GM18511 (cell line): ENCODE data around the gene PTPRR.
"Not testable (repeated sequence)": the region's sequence is repeated elsewhere in the genome, so short reads cannot be mapped to it uniquely, and the experiment has no call there.

ENCODE experiments used
- ATAC-seq: cut with Tn5 transposase; IDR thresholded peaks from one replicate; pipeline ENCODE4 v1.9.1; 2021; ENCODE audit warnings: mild to moderate bottlenecking, moderate library complexity; ENCODE audit not compliant: unreplicated experiment

The PTPRR gene

DNA sequence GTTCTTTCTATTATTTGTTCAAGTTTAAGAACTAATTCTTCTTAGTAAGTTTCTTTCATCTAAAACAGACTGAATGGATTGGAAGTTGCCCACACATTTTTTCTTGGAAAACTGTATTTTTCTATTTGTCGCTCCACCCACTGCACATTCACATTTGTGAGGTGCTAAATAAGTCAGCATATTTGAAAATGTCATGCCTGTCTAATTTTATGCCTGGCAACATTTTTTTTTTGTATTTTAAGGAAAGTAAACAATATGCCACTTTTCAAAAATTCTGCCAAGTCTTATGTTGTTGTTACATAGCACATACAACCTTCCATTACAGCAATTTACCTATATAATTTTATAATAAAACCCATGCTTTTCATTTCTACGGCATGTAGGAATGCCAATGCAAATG is 170.6 kb downstream of the PTPRR start:
- ATAC-seq: no peak

DNA sequence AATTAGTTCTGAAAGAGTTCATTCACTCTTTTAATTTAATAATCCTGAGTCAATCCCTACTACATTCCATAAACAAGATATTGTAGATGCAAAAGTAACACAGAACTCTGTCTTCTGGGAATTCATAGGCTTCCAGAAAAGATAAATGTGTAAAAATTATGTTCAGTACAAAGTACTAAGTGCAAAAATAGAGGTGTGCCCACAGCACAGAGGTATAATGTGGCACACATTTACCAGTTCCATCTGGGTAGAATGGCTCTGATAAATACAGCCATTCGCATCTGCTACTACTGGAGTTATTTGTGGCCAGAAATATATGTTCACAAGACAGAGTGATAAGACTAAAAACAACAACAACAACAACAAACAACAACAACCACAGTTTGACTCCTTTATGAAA is 171.7 kb downstream of the PTPRR start:
- ATAC-seq: no peak

DNA sequence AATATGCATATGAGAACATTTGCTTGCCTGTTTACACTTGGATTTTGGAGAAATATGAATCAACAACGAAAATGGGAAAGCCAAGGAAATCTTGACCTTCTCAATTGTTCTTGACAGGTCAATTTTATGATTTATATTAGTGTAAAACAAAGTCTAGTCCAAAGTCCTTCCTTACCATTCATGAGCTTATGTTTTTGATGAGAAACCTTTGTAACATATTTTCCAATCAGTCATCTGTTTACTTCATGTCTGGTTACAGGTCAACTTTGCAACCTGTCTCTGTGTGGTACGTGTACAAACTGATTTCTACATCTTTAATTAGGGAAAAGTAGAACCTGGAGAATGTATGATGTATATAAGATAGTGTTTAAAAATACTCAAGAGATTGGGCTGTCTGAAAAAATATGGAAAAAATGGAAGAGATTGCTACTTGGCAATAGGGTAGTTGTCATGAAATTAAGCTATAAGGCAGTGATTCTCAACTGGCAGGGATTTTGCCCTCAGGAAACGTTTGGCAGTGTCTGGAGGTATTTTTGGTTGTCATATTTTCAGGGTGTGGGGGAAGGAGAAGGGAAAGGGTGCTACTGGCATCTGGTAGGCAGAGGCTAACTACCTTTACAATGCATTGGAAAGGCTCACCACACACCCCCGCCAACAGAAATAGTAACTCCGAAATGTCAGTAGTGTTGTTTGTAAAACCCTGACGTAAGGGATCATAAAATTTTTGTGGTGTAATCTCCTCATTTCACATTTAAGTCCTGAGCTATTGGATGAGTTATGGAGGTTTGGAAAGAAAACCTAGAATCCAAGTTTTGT is 172.9 kb downstream of the PTPRR start:
- ATAC-seq: no peak

DNA sequence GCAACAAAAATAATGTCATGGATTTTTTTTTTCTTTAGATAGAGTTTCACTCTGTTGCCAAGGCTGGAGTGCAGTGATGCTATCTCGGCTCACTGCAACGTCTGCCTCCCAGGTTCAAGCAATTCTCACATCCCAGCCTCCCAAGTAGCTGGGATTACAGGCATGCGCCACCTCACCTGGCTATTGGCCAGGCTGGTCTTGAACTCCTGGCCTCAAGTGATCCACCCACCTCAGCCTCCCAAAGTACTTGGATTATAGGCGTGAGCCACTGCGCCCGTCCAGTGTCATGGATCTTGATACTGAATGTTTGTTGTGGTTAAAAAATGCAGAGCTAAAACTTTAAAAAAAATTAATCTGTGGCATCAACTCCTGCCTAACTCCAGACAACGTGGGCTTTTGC is 175.5 kb downstream of the PTPRR start:
- ATAC-seq: no peak

DNA sequence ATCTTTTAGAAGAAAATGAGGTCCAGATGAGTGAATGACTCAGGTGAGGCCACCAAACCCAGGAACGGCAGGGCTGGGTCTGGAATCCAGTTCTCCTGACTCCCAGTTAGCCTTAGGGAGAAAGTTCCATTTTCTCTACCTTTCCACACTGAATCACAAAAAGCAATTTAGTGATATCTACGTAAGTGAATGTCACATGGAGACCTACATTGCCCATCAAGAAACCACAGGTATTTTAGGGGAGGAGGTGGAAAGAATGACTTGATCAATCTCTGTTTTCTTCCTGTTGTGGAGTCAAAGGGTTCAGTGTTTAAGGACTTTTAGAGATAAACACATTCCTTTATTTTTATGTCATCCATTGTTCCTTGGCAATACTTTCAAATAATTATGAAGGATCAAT is 176.4 kb downstream of the PTPRR start:
- ATAC-seq: no peak

DNA sequence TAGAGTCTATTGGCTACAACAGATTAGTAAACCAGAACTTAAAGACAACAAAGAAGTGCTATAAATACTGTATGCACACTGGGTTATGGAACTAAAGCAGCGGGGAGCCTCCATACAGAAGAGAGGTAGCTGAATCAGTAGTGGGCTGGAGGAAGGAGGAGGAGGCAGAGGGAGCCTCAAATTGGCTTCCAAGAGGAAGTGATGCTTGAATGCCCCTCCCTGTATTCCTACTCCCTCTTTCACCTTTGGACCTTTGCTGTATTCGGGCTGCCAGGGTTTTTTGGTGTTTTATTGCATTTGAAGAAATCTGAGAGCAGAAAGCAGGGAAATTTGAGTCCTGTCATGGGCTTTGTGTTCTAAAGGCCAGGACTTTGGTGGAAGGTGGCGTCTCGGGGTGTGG is 179.3 kb downstream of the PTPRR start:
- no peak for ATAC-seq

DNA sequence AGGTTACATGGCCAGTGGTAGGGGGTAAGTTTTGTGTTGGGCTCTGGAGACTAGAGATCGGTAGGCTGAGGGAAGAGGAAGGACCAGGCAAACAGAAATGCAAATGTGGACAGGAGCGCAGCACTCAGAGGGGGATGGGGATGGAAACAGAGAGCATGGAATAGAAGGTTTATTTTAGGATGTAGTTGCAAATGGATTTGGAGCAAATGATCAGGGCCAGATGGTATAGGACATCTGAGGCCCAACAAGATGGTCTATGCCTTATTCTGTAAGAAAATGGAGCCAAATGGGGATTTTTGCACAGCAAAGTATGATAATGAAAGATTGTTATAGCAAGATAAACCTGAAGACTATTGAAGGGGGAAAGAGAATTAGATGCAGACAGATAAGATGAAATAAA is 180.8 kb downstream of the PTPRR start:
- no peak for ATAC-seq

DNA sequence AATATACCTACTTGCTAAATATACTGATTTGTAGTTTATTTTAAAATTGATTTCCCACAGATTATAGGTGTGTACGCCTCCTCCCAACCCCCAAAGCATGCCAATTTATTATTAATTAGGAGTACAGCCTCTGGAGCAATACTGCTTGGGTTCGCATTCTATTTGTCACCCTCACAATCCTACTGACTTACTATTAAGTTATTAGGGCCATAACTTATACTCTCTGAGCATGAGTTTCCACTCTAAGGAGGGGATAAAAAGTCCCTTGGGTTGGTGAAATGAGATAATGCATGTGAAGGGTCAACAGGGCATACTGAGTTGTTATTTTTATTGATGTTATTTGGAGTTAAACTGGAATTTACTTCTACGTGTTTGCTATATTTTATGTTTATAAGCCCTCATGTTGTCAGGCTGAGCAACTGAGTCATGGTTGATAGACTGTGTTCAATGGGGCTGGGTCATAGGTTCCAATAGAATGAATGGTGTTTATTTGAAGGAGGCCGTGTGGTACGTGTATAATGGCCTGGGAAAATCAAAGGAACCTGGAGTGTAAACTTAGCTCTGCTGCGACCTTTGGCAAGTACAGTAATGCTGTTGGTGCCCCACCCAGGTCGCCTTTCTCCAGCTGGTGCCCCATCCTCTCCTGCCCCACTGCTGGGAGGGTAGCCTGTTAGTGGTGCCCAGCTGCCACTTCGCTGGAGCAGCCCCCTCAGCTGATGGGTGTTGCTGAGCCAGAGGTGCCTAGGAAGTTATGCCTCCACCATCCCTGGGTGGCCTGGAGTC is 184.0 kb downstream of the PTPRR start:
- ATAC-seq: no peak

DNA sequence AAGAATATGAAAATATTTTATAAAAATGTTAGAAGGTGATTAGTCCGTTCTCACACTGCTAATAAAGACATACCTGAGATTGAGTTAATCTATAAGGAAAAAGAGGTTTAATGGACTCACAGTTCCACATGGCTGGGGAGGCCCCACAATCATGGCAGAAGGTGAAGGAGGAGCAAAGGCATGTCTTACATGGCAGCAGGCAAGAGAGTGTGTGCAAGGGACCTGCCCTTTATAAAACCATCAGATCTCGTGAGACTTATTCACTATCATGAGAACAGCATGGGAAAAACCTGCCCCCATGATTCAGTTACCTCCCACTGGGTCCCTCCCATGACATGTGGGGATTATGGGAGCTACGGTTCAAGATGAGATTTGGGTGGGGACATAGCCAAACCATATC is 185.3 kb downstream of the PTPRR start:
- ATAC-seq: not testable (repeated sequence)

DNA sequence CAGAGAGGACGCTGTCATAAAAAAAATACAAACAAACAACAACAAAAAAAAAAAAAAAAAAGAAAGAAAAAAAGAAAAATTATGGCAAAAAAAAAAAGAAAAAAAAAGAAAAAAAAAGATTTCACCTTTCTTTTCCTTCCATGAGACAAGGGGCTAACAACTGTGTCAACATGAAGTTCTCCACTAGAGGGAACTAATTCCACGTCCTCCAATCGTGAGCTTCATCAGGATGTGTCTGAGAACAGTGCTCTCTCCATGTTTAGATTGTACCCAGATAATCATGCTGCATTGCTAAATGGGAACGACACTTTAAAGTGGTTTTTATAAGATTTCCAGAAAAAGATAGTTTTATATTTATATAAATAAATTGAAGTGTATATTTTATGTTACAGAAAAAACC is 187.2 kb downstream of the PTPRR start:
- ATAC-seq: peak; percentile 94

DNA sequence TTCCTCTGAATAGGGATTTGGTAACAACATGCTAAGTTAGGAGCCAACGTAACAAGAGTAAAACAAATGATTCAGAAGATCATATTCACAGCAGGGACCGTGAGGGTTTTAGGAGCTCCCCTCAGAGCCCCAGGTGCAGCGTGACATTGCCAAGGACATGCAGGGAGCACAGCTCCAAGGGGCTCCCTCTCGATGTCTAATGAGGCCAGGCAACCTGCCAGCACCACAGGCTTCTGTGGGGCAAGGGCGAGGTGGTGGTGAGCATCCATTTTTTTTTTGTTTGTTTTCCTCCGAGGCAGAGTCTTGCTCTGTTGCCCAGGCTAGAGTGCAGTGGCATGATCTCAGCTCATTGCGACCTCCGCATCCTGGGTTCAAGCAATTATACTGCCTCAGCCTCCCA is 188.3 kb downstream of the PTPRR start:
- no peak for ATAC-seq

DNA sequence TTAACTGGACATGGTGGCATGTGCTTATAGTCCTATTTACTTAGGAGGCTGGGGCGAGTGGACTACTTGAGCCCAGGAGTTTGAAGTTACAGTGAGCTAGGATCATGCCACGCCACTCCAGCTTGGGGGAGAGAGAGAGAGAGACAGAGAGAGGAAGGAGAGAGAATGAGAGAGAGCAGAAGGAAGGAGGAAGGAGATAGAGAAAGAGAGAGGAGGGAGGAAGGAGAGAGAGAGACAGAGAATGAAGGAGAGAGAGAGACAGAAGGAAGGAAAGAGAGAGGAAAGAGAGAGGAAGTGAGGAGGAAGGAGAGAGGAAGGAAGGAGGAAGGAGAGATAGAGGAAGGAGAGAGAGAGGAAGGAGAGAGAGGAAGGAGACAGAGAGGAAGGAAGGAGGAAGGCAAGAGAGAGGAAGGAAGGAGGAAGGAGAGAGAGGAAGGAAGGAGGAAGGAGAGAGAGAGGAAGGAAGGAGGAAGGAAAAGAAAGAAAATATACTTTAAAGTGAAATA is 189.8 kb downstream of the PTPRR start:
- no peak for ATAC-seq

DNA sequence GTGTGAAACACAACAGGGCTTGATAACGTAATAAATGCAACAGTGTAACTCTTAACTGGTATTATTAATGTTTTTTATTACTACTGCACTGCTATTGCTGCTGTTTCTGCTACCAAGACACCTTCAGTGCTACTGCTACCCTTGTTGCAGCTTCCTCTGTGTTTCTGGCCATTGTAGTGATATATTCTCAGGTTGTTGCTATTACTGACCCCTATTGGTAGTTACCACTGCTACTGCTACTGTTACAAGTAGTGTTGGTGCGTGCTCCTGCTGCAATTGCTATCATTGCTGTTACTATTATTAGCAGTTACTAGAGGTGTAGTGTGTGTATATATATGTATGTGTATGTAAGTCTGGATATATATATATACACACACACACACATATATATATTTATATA is 196.1 kb downstream of the PTPRR start:
- ATAC-seq: no peak

DNA sequence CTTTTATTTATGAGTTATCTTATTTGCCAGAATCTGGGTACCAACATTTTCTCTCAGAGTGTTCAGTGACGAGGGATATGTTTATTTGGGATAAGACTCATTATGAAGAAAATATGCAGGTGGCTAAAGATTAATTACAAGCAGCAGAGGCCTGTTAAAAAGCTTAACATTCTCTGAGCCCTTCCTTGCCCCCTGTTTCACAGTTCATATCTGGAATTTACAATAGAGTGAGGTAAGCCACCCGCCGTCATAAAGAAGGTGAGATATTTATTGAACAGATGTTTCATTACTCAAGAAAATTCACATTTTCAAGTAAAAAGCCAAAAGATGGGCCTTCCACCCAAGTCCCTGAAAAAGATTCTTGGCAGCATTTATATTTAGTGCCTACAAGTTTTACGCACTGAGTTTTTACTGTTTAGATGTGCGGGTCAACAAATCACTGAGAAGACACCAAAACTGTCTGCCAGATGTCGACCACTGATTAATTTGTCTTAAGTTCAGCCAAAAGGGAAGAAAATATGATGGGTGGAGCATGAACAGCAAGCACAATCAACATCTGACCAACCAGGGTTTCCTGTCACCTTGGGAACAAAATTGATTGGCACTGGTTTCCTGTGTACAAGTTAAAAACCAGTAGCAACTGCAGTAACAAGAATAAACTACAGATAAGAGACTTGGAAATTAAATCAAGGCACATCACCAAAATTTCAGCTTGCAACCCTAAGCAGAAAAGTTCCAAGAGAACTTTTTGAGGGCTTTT is 197.8 kb downstream of the PTPRR start:
- no peak for ATAC-seq

DNA sequence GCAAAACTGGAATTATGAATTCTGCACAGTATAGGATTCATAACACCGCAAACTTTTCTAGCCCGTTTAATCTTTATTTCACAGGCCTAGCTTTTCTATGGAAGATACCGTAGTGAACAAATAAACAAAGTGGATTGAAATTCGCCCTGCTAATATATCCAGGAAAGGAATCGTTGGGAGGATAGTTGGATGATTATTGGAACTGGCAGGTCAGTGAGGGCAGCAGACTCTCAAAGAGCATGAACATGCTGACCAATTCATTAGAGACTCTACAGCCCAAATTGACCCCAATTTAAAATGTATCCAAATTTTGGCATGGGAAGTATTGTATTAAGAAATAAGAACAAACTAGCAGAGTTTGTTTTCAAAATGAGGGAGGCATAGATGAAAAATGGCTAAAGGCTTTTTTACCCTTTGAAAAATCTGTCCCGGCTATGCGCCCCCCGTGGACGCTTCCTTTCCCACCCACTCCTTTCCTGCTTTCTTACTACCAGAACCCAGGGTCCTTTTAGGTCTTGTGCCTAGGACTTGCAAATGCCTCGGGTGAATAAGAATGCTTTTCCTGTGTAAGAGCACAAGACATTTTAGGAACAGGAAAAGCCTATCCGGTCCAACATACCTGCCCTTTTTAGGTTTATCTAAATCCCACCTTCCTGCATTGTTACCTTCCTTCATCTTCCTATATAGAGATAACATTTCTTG is 198.7 kb downstream of the PTPRR start:
- no peak for ATAC-seq

DNA sequence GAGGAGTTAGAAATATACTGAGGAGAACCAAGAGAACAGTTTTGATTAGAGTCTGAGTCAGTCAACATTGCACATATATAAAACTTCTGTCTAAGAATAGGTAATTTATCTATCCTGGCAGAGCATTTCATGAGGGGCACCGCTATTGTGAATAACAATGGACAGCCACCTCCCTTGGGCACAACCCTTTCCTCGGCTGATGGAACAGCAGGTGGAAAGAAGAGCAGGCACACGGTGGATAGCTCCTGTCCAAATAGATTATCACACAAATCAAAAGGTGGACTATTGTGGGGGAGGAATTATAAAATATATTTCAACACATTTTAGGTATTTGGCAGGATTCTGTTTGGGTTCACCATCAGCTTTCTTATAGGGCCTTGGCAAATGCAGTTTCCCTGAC is 199.3 kb downstream of the PTPRR start:
- no peak for ATAC-seq

DNA sequence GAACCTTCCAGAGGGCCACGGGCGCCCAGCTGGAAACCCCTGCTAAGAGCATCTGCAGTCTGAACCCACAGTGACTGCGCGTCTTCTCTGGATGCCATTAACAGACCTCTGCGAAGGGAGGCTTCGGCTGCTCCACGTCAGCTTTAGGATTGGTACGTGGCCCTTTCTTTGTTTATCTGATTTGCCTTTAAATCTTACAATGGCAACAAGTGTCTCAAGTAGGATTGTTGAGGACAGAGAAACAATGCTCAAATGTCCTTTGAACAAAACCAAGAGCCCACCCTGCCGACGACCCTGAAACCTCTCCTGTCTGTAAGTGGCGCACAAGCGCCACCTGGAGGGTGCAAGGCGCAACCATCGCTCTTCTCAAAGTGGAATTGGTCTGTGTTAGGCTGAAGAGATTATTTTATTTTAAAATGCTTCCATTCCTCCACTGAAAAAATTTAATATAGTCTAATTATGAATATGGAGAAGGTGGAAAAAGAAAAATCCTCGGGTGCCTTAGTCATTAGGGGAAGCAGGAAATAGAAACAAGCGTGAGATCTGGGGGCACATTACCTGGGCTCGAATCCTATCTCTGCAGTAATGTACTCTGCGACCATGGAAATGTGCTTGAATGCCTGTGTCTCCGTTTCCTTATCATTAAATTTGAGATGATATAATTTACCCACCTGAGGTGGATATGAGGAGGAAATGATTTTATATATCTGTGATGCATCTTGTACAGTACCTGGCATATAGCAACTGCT is 200.7 kb downstream of the PTPRR start:
- ATAC-seq: no peak

DNA sequence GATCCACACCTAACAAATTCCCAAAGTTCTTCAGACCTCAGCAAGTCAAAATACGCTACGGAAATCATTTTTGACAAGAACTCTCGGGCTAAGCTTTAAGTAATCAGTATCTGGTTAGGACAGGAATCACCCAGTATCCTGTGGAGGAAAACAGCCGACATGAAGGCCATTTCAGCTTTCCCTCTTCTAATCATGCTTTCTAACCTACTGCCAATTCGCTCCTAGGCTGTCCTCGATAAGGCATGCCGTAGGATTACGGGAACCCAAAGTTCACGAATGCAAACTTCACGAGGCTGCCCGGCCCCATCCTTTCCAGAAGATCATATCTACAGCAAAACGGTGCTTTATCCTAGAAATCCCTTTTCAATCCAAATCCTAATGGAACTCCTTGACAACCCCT is 201.5 kb downstream of the PTPRR start:
- no peak for ATAC-seq

DNA sequence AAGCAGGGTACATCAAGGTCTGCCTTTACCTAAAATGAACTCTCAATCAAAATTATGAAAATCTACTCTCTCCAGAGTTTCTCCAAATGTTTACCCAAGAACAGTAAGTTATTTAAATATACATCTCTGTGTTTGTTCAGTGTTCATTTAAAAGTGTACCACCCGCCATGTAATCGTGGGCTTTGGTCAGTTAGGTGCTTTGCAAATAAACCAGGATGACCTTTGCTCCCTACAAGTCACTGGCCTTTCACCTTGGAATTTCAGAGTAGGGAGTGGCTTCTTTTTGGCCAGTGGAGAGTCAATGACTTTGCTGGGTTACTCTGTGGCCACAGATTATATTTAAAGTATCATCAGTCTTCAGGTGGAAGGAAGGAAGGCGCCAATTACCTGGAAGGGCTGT is 208.7 kb downstream of the PTPRR start:
- no peak for ATAC-seq

DNA sequence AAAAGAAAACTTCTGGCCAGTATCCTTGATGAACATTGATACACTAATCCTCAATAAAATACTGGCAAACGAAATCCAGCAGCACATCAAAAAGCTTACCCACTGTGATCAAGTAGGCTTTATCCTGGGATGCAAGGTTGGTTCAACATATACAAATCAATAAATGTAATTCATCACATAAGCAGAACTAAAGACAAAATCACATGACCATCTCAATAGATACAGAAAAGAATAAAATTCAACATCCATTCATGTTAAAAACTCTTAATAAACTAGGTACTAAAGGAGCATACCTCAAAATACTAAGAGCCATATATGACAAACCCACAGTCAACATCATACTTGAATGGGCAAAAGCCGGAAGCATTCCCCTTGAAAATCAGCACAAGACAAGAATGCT is 211.5 kb downstream of the PTPRR start:
- ATAC-seq: no peak
